ENCODE results near the gene DPP7.
"Not testable (repeated sequence)": the region's sequence is repeated elsewhere in the genome, so short reads cannot be mapped to it uniquely, and the experiment has no call there.

DNA sequence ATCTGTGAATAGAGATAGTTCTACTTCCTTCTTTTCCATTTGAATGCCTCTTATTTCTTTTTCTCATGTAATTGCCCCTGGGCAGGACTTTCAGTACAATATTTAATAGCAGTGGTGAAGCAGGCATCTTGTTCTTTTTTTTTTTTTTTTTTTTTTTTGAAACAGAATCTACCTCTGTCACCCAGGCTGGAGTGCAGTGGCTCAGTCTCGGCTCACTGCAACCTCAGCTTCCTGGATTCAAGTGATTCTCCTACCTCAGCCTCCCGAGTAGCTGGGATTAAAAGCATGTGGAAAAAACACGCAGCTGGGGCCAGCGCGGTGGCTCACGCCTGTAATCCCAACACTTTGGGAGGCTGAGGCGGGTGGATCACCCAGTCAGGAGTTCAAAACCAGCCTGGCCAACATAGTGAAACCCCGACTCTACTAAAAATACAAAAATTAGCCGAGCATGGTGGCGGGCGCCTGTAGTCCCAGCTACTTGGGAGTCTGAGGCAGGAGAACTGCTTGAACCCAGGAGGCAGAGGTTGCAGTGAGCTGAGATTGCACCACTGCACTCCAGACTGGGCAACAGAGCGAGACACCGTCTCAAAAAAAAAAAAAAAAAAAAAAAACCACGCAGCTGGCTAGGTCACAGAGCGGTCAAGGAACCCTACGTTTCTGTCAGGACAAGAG, 8.4 kb upstream of the DPP7 start:
- not testable (repeated sequence) for TF ChIP-seq POLR2A, CTCF (IDR thresholded peaks at IDR 0.05)
